Measurements from ENCODE around the gene GPR176. TPM values are rescaled to one million over a fixed set of nuclear protein-coding genes. Genes with fewer than 3 reads are reported as not detected.

Gene GPR176, protein sequence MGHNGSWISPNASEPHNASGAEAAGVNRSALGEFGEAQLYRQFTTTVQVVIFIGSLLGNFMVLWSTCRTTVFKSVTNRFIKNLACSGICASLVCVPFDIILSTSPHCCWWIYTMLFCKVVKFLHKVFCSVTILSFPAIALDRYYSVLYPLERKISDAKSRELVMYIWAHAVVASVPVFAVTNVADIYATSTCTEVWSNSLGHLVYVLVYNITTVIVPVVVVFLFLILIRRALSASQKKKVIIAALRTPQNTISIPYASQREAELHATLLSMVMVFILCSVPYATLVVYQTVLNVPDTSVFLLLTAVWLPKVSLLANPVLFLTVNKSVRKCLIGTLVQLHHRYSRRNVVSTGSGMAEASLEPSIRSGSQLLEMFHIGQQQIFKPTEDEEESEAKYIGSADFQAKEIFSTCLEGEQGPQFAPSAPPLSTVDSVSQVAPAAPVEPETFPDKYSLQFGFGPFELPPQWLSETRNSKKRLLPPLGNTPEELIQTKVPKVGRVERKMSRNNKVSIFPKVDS
- total RNA-seq: 54.9 and 61.6 TPM in 2 replicates

DNA sequence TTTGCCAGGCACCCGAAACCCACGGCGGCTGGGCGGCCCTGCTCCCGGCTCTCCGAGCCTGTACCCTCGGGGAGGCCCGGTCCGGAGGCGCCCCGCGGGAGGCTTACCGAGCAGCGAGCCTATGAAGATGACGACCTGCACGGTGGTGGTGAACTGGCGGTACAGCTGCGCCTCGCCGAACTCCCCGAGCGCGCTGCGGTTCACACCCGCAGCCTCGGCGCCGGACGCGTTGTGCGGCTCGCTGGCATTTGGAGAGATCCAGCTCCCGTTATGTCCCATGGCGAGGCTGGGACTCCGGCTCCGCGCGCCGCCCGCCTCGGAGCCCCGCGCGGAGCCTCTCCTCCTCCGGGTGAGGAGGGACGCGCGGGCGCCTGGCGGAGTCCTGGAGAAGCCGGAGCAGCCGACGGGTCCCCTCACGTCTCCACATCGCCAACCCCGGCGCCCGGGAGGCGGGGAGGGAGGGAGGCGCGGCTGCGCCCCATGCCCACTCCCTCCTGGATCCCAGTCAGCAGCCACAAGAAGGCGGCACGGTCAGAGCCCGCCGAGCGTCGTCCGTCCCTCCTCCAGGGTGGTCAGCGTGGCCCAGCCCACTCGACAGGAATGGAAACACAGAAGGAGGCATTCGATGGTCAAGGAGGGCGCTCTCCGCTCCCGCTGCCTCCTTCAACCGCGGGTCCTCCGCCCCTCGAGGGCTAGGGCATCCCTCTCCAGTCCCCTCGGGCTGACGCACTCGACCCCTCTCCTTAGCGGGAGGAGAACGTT, at the start of gene GPR176:
GPR176 (minus strand) TSS at position 519 of the 762 bp plus-strand sequence; CDS start at position 279, 240 bp downstream.

DNA sequence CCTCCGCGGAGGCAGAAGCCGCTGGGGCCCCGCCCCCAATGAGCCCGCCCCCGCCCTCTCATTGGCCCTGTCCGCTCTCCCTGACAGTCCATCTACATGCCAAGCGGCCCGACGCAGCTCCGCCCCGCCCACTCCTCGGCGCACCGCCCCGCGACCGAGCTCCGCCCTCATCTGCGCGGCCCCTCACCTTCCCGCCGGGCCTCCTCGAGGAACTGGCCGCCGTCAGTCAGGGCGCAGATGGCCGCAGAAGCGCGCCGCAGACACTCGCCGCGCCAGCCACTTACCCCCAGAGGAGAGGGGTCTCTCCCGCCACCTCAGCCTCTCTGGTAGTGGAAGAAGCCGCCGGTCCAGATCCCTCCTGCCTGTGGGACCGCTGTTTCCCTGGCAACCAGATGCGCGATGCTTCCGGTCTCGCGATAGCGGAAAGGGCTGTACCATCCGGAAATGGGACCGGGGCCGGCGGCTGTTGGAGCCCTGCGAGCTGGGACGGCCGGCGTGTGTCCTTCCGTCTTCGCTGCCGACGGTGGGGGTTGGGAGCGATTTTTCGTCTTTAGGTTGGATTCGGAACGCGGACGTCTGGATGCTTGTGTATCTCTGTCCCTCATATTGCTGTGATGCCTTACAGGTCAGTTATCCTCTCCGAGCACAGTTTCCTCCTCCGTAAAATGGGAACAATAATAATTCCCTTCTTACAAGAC, 137.5 kb downstream of the GPR176 start, which contains the start of gene FSIP1:
FSIP1 (minus strand) TSS at position 401 of the 698 bp plus-strand sequence. CDS start 6,317 bp downstream, outside the sequence.

Other genes with a start within 250 kb of the GPR176 start
- gene FSIP1, start 137.4 kb downstream of the GPR176 start, total RNA-seq: 0.16 and 0.25 TPM in 2 replicates
- 45.3 and 62.1 TPM in 2 replicates for gene EIF2AK4, start 13.8 kb upstream of the GPR176 start, total RNA-seq
- gene SRP14, start 118.9 kb upstream of the GPR176 start, total RNA-seq: 161 and 179 TPM in 2 replicates
- 4.1 and 51.8 TPM in 2 replicates for gene BMF, start 188.6 kb upstream of the GPR176 start, total RNA-seq
- 3.9 and 73.0 TPM in 2 replicates for gene BUB1B, start 240.8 kb upstream of the GPR176 start, total RNA-seq